Measurements from ENCODE around the gene GBE1.

DNA sequence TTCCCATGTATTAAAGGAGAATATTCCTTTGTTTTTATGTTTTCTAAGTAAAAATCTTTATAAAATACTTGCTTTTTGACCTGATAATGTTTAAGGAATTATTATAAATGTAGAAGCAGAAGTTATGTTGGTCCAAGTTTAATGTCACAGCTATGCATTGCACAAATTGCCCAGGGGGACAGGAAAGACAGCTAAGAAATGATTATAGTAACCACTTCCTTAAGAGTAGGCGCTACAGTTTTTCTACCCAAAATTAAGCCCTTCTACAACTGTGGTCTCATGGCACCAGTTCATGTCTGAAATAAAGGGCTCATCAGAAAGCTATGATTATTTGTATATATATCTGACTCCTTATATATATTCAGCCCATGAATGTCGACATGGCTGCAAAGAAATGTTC, 176.4 kb downstream of the GBE1 start:
- TF ChIP-seq TAF1 (IDR thresholded peaks at IDR 0.05; ENCODE audit: low read depth, low read length): no peak
- no peak for TF ChIP-seq POLR2AphosphoS5 (IDR thresholded peaks at IDR 0.05; ENCODE audit: low read depth, low read length)
- TF ChIP-seq SPI1 (IDR thresholded peaks at IDR 0.05; ENCODE audit: low read depth, low read length): no peak
- no peak for TF ChIP-seq POU2F2 (IDR thresholded peaks at IDR 0.05; ENCODE audit: low read depth, low read length)

Measured in GM12891 (cell line).